ENCODE data around the gene SLC1A7.

SLC1A7 gene

DNA sequence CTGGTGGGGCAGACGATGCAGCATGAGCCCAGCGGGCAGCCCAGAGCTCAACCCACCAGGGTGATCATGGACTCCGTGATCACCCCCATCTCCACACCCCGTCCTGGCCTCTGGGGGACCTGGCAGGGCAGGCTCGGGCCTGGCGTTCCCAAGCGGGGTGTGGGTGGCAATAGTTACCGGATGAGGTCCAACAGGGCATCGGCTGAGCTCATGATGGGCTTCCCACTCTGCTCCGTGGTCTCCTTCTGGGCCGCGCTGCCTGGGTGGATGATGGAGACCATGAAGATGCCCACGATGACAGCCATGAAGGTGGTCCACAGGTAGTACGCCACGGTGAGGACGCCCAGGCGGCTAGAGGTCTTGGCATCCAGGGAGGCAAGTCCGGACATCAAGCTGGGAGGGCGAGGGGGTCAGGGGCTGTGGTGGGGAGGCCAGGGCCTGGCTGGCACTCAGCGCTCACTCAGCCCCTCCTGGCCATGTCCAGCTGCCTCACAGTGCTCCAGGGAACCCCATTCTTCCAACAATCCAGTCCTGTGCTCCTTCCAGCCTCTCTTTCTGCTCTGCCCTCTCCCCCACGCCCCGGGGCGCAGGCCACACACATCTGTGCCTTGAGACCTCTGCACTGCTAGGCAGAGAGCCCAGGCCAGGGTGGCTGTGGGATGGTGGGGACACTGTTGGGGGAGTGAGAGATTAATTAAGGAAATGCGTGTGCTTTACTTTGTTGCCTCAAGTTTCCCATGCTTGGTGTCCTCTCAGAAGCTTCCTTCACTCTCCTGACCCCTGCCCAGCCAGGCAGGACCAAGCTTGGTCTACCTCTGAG, 27.6 kb downstream of the SLC1A7 start:
- Histone ChIP-seq H3K9me3 (ENCODE audit: insufficient read depth, low read depth, low read length) (no peaks in the 10 kb centered on the region), H3K4me3 (ENCODE audit: low read length, poor library complexity, severe bottlenecking) (no peak overlapping the region), H3K4me1 (ENCODE audit: insufficient read depth, low read length, poor library complexity, severe bottlenecking) (no peaks in the 10 kb centered on the region), H3K36me3 (ENCODE audit: insufficient read depth, low read length) (no peaks in the 10 kb centered on the region), H3K9me2 (replicated peaks; ENCODE audit: low read depth, low read length) (no peaks in the 10 kb centered on the region), H4K20me1 (ENCODE audit: insufficient read depth, low read length, poor library complexity, severe bottlenecking) (no peaks in the 10 kb centered on the region), H3F3A (ENCODE audit: low read depth) (no peaks in the 10 kb centered on the region), H3K79me2 (ENCODE audit: insufficient read depth, low read length) (no peaks in the 10 kb centered on the region), H2AFZ (ENCODE audit: low read length) (no peak overlapping the region), H3K27me3 (ENCODE audit: insufficient read depth, low read length, poor library complexity, severe bottlenecking) (no peaks in the 10 kb centered on the region), H3K9ac (ENCODE audit: low read depth, low read length, poor library complexity, severe bottlenecking) (no peak overlapping the region), H3K4me2 (ENCODE audit: low read depth, low read length, poor library complexity, severe bottlenecking) (no peak overlapping the region)
- no peak for TF ChIP-seq EZH2phosphoT487 (IDR thresholded peaks at IDR 0.05; ENCODE audit: borderline replicate concordance)
- TF ChIP-seq, protein P1, sequence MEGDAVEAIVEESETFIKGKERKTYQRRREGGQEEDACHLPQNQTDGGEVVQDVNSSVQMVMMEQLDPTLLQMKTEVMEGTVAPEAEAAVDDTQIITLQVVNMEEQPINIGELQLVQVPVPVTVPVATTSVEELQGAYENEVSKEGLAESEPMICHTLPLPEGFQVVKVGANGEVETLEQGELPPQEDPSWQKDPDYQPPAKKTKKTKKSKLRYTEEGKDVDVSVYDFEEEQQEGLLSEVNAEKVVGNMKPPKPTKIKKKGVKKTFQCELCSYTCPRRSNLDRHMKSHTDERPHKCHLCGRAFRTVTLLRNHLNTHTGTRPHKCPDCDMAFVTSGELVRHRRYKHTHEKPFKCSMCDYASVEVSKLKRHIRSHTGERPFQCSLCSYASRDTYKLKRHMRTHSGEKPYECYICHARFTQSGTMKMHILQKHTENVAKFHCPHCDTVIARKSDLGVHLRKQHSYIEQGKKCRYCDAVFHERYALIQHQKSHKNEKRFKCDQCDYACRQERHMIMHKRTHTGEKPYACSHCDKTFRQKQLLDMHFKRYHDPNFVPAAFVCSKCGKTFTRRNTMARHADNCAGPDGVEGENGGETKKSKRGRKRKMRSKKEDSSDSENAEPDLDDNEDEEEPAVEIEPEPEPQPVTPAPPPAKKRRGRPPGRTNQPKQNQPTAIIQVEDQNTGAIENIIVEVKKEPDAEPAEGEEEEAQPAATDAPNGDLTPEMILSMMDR (conservative IDR thresholded peaks at IDR 0.05; ENCODE audit: low read length), result no peak

DNA sequence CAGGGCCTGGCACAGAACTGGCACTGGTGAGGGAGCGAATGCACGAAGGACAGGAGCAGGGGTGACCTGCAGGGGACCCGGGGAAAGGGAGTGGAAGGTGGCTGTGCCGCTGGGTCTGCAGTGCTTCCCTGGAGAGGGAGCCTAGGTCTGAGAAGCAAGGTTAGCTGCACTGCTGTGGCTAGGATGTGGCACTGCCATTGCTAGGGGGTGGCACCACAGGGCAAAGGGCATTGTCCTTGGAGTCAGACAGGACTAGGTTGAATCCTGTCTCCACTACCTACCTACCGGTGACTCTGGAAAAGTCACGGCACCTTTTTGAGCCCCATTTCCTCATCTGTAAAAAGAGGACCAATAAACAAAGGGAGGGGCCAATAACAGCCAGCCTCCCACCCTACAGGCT, 28.3 kb downstream of the SLC1A7 start:
- no peaks in the 10 kb centered on the region for H3K79me2 ChIP-seq (ENCODE audit: insufficient read depth, low read length)
- no peaks in the 10 kb centered on the region for H3K4me1 ChIP-seq (ENCODE audit: insufficient read depth, low read length, poor library complexity, severe bottlenecking)
- H4K20me1 ChIP-seq (ENCODE audit: insufficient read depth, low read length, poor library complexity, severe bottlenecking), result no peaks in the 10 kb centered on the region
- no peak overlapping the region for H3K4me3 ChIP-seq (ENCODE audit: low read length, poor library complexity, severe bottlenecking)
- H3K9ac ChIP-seq (ENCODE audit: low read depth, low read length, poor library complexity, severe bottlenecking), result no peak overlapping the region
- TF ChIP-seq, protein P1 (conservative IDR thresholded peaks at IDR 0.05; ENCODE audit: low read length), result no peak
- TF ChIP-seq EZH2phosphoT487 (IDR thresholded peaks at IDR 0.05; ENCODE audit: borderline replicate concordance), result no peak
- H3K36me3 ChIP-seq (ENCODE audit: insufficient read depth, low read length), result no peaks in the 10 kb centered on the region
- no peak overlapping the region for H2AFZ ChIP-seq (ENCODE audit: low read length)
- no peaks in the 10 kb centered on the region for H3K27me3 ChIP-seq (ENCODE audit: insufficient read depth, low read length, poor library complexity, severe bottlenecking)
- H3K9me3 ChIP-seq (ENCODE audit: insufficient read depth, low read depth, low read length), result no peaks in the 10 kb centered on the region
- H3F3A ChIP-seq (ENCODE audit: low read depth), result no peaks in the 10 kb centered on the region
- no peaks in the 10 kb centered on the region for H3K9me2 ChIP-seq (replicated peaks; ENCODE audit: low read depth, low read length)
- H3K4me2 ChIP-seq (ENCODE audit: low read depth, low read length, poor library complexity, severe bottlenecking), result no peak overlapping the region

GRCh38 chr1:53112861-53113260, 29.6 kb downstream of the SLC1A7 start:
- Histone ChIP-seq H3K4me3 (ENCODE audit: low read length, poor library complexity, severe bottlenecking) (no peak overlapping the region), H3K79me2 (ENCODE audit: insufficient read depth, low read length) (no peaks in the 10 kb centered on the region), H3K36me3 (ENCODE audit: insufficient read depth, low read length) (no peaks in the 10 kb centered on the region), H3F3A (ENCODE audit: low read depth) (no peaks in the 10 kb centered on the region), H3K27me3 (ENCODE audit: insufficient read depth, low read length, poor library complexity, severe bottlenecking) (no peaks in the 10 kb centered on the region), H3K9me3 (ENCODE audit: insufficient read depth, low read depth, low read length) (no peaks in the 10 kb centered on the region), H3K4me2 (ENCODE audit: low read depth, low read length, poor library complexity, severe bottlenecking) (no peak overlapping the region), H3K9ac (ENCODE audit: low read depth, low read length, poor library complexity, severe bottlenecking) (no peak overlapping the region), H3K9me2 (replicated peaks; ENCODE audit: low read depth, low read length) (no peaks in the 10 kb centered on the region), H3K4me1 (ENCODE audit: insufficient read depth, low read length, poor library complexity, severe bottlenecking) (peaks cover under 1% of the 10 kb centered on the region), H2AFZ (ENCODE audit: low read length) (no peak overlapping the region), H4K20me1 (ENCODE audit: insufficient read depth, low read length, poor library complexity, severe bottlenecking) (no peaks in the 10 kb centered on the region)
- no peak for TF ChIP-seq EZH2phosphoT487 (IDR thresholded peaks at IDR 0.05; ENCODE audit: borderline replicate concordance)
- TF ChIP-seq, protein P1 (conservative IDR thresholded peaks at IDR 0.05; ENCODE audit: low read length), result no peak
